Measurements from ENCODE around the gene TOX2.

Gene TOX2

DNA sequence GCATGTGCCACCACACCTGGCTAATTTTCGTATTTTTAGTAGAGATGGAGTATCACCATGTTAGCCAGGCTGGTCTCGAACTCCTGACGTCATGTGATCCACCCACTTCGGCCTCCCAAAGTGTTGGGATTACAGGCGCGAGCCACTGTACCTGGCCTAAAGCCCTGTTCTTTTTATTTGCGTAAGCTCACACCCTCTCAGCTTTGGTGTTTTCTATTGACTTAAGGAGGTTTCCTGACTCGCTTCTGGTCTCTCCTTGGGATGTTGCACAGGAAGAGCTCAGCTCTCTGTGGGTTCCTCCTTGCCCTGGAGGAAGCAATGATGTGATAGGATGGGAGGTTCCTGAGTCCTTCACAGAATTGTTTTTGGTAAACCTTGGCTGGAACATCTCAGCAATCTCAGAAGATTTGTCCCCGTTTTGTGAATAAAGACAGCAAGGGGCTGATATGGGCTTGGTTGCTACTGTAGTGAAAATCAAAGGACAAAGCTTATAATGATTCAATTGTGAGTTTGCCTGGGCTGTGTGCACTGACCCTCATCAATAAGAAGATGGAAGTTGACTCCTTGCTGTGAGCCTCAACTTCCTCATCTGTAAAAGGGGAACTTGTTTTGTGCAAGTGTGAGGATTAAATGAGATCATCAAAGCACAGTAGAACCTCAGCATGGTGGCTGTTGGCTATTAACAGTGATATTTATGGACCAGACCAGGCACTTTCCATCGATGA is 27.0 kb downstream of the TOX2 start:
- DNase-seq = no peak

- DNase-seq = no peak
Observed at GRCh38 chr20:43942201-43942590, 27.5 kb downstream of the TOX2 start.

DNA sequence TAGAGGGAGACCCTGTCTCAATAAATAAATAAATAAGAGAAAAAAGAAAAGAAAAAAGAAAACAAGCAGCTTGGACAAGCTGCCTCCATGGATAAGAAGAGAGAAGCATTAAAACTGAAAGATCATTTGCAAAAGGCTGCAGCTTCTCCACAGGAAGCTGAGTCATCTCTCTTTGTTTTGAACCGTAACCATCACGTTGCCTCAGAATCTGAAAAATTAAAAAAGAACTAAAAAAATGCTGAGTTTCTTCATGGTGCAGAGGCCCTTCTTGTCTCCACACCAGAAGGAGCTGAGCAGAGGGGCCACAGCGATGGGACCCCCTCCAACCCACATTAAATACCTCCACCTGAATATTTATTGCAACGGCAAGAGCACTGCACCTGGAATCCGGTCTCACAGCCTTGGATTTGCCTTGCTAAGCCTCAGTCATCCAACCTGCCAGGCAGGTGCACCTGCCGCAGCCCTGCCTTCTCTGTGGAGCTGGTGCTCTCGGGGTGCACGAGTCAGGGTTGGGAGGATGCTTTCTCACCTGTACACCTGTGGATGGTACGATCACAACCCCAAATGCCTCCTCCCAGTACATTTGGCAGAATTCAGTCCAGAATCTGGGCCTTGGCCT is 28.1 kb downstream of the TOX2 start:
- peak in 1 of 2 donors; percentile 13 for DNase-seq

DNA sequence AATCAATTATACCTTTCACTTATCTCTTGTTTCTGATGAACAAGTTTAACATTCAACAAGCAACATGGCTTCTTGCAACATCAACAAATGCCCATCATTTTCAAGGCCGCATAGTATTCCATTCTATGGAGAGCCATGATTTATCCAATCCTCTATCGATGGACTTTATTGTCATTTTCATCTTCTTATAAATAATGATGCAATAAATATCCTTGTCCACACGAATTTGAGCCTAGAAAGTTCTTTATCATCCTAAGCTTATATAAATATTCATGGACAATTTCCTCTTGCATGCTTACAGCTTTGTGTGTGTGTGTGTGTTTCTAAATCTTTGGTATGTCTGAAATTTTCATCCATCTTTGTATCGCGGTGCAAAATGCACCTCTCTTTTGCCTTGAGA is 29.1 kb downstream of the TOX2 start:
- no peak for DNase-seq

DNA sequence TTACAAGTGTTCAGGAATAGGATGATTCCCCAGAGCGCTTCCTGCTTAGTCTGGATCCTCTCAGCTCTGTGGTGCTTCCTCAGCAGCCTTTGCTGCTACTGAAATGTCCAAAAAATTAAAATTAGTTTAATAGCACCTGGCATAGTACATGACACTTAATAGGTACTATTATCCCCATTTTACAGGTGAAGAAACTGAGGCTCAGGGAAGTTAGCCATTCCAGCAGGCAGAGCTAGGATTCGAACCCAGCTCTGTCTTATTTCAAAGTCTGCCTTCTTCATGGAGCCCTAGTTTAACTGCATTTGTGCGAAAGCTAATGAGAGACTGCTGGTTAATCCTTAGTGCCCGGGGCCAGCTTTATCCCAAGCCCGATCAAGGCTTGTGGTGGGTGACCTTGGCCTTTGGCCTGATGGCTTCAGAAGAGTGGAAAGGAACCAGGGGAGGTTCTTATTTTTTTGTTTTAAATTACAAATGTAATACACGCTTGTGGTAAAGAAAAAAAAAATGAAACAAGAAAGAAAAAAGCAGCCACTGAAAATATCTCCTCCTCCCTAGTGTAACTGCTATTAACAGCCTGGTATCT is 30.1 kb downstream of the TOX2 start:
- DNase-seq = no peak

DNA sequence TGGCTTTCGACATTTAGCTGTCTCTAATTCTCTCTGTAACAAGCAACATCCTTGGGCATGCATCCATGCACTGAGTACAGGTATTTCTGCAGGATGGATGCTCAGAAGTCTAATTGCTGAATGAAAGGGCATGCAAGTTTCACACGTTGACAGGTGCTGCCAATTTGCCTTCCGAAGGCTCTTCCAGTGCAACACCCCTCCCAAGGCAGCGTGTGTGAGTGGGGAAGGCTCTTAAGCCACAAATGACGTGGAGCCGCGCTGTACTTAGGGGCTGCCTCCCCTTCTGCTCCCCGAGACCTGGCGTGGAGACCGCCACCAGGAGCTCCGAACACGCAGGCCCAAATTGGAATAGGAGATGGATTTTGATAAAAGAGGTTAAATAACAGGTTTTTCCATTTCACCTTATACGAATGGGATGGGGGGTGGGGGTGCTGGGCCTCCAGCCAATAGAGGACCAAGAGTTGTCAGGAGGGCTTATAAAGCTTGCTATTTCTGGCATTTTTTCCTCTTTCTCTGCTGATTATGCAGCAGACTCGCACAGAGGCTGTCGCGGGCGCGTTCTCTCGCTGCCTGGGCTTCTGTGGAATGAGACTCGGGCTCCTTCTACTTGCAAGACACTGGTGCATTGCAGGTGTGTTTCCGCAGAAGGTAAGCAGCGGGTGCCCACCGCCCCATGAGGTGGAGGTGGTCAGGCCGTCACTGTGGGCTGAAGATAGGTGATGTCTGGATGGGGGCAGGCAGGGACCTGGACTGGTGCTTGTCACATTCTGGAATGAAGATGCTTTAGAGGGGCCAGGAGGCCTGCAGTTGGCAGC is 30.9 kb downstream of the TOX2 start:
- no peak for DNase-seq

- DNase-seq = no peak
Observed at GRCh38 chr20:43946206-43946491, 31.5 kb downstream of the TOX2 start.

DNA sequence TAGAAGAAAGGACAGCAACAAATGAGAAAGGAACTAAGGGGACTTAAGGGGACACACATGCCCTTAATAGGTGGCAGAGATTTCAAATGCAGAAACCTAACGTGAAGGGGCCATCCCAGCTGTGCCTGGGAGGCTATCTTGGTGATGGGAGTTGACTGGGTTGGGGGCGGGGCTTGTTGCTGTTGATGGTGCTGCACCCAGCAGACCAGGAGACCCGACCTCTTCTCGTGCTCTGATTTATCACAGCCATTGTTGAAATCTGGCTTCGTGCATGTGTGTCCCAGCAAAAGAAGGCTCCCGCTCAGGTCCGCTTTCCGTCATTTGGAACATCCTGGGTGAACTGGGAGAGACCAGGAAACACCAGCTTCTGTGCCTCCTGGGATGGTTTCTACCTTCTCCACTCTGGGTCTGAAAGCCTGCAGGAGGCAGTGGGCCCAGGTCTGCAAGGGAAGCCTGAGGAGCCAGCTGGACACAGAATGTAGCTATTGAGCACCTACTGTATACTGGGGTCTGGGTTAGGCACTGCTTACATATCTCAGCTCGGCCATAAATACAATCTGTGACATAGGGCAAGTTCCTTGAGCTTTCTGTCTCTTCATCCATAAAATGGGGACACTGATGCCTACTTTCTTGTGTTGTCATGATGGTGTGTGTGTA is 32.1 kb downstream of the TOX2 start:
- DNase-seq = no peak

DNA sequence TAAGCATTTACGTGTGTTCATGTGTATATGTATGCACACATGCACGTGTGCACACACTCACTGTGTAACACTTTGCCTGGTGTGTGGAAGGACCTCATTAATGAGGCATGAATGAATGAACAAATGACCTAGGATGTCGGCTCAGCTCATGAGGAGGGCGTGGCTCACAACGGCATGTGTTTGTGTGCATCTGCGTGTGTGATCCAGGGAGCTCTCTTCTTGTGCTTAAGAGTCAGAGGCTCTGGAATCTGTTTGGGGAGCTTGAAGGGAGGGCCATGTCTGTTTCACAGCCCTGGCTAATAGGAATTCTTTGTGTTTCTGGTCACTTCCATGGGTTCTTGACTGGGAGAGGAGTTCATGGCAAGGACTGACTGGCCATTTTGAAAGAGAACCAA is 32.7 kb downstream of the TOX2 start:
- no peak for DNase-seq

- DNase-seq = no peak
Observed at GRCh38 chr20:43948455-43948854, 33.8 kb downstream of the TOX2 start.

- no peak for DNase-seq
Observed at GRCh38 chr20:43949248-43949647, 34.6 kb downstream of the TOX2 start.

- DNase-seq = peak; percentile 44 to 52
Observed at GRCh38 chr20:43949741-43950618, 35.3 kb downstream of the TOX2 start.

- DNase-seq = no peak
Observed at GRCh38 chr20:43953919-43954592, 39.4 kb downstream of the TOX2 start.

DNA sequence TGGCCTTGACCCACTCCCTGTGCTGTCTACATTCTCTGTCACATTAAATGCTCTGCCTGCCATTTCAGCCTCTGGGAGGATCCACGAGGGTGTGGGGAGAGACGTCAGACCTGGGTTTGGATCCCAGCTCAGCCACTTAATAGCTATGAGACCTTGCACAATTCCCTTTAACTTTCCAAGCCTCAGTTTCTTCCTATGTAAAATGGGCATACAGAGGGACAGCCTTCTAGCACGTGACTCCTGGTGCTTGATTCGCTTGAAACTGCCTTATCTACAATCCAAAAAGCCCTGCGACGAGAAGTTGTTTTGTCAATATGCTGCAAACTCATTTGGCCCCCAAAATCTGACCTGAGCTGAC is 40.0 kb downstream of the TOX2 start:
- DNase-seq = no peak

DNA sequence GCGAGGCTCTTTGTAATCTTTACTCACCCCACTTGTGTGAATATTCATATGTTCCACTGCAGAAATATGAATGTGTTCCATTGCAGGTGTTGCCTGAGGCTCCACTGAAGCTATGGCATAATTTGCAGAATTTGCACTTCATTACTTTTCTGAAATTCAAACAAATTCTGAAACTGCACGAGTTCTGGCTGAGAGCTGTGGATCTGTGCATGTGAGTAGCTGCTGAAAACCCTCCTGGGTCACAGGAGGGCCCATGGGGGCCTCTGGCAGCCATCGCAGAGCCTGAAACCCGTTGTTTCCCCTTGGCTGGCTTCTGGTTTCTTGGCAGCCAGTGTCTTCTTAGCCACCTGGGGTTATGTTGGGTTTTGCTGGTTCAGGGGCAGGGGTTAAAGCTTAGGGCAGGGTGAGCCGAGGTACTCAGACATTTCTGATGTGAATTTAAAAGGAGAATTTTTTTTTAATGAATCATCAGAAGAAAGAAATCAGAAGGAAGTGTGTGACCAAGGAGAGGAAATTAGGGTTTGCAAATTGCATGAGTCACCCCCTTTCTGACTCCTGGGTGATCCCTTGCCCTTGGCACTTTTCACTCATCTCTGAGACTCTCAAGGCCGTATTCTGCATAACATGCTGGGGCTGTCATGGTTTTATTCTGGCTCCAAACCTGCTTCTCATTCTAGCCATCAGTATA is 40.6 kb downstream of the TOX2 start:
- peak; percentile 59 to 65 for DNase-seq

DNA sequence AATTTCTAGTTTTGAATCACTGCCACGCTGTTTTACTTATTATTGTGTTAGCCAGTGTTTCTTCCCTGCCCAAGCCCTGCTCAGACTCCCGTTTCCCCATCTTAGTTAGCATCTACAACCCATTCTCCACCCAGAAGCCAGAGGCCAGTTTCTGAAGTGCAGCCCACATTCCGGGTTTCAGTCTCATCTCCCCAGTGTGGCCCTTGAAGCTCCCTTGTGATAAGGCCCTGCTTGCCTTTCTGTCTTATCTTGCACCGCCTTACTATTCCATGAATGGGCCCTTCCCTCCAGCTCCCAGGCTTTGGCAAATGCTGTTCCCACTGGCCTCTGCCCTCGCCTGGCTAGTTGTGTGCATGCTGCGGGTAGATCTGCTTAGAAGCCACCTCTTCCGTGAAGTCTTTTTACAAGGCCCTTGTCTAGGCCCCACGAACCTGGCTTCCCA is 41.1 kb downstream of the TOX2 start:
- DNase-seq = no peak

DNA sequence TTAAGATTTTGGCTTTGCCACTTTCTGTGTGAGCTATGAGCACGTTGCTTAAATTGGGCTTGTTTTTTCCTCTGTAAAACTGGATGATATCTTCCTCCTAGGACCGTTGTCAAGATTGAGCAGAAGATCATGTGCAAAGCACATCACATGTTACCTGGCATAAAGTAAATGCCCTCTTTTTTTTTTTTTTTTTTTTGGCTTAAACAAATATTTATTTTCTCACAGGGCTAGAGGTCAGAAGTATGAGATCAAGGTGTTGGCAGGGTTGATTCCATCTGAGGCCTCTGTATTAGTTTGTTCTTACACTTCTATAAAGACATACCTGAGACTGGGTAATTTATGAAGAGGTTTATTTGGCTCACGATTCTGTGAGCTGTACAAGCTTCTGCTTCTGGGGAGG is 42.7 kb downstream of the TOX2 start:
- DNase-seq = no peak

DNA sequence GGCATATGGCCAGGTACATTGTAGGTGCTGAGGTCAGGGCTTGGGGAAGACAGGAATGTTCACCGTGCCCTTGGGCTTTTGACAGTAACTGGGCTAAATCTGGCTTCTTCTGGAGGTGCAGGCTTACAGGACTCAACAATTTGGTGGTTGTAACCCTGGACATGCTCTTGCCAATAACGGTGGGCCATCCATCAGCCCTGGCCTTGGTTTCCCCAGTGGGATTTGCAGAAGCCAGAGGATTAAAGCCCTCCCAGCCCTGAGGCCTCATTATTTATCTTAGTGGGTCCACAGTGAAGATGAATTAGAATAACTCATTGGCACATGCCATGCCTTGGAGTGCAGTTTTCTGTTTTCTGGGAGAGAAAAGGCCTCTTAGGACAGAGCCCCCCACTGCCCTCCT is 44.0 kb downstream of the TOX2 start:
- no peak for DNase-seq

DNA sequence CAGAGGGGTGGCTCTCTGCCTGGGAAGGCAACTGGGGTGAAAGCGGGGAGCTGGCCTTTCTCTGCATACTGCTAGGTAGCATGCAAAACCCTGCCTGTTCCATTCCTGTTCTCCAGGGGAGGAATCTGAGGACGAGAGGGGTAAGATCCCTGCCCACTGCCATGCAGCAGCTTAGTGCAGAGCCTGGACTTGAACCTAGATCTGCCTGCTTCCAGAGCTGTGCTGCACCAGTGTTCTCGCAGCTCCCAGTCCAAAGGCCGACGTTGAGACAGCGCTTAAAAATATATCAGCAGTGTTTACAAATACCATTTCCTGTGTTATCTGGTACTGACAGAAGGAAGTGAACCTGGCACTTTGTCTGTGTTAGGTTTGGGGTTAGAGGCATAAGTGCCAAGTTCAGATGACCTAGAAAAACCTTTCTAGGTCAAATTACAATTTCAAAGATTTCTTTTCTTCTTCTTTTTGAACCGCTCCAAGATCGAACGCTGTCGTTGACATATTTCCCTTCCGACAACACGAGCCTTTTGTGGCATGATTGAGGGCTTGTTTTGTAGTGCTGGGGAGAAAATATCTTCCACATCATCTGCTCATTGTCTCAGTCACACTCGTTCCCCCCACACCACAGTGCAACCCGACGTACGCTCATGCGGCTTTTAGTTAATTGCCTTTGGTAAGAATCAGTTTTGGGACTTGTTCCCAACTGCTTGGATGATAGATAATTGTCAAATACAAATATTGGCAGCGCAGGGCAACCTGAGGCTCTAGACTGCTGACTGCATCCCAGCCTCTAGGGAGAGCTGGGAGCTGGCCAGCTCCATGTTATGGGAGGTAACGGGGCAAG is 44.6 kb downstream of the TOX2 start:
- peak in 1 of 2 donors; percentile 15 for DNase-seq

GRCh38 chr20:43959920-43960227 is 45.2 kb downstream of the TOX2 start:
- DNase-seq = no peak
